ENCODE results near the gene CD1D.
"Not testable (repeated sequence)": the region's sequence is repeated elsewhere in the genome, so short reads cannot be mapped to it uniquely, and the experiment has no call there.

Gene CD1D

GRCh38 chr1:158191299-158191698, 10.6 kb downstream of the CD1D start:
- H3K27me3 ChIP-seq (ENCODE audit: control insufficient read depth, insufficient read depth, low read length, poor library complexity, severe bottlenecking), result no peaks in the 10 kb centered on the region
- H3K9me3 ChIP-seq (ENCODE audit: control insufficient read depth, low read length), result no peaks in the 10 kb centered on the region
- H3K4me3 ChIP-seq (ENCODE audit: insufficient read depth, low read depth, low read length), result no peak overlapping the region
- H3K36me3 ChIP-seq (ENCODE audit: control insufficient read depth, insufficient read depth, low read length), result no peaks in the 10 kb centered on the region
- 64 to 66% methylated on average over 6 of the region's 6 CpGs for WGBS, 2 experiments
- no peaks in the 10 kb centered on the region for H3K4me1 ChIP-seq (ENCODE audit: control insufficient read depth, insufficient read depth, low read length)
- H3K27ac ChIP-seq (ENCODE audit: insufficient read depth, low read depth, low read length, poor library complexity, severe bottlenecking), result no peak overlapping the region

DNA sequence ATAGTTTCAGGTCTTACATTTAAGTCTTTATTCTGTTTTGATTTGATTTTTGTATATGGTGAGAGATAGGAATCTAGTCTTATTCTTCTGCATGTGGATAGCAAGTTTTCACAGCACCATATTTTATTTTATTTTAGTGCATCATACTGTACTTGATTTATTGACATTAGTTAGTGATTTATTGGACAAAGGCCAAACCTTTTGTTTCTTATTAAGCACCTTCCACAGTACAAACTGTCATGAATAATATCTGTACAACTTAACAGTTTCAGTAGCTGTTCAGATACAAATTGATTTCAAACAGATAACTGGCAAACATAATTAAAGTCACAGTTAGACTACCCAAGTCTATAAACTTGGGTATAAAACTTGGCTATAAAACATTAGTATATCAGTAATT, 15.8 kb downstream of the CD1D start:
- H3K4me1 ChIP-seq (ENCODE audit: control insufficient read depth, insufficient read depth, low read length), result no peaks in the 10 kb centered on the region
- no peaks in the 10 kb centered on the region for H3K36me3 ChIP-seq (ENCODE audit: control insufficient read depth, insufficient read depth, low read length)
- no peak overlapping the region for H3K4me3 ChIP-seq (ENCODE audit: insufficient read depth, low read depth, low read length)
- H3K9me3 ChIP-seq (ENCODE audit: control insufficient read depth, low read length), result no peaks in the 10 kb centered on the region
- H3K27ac ChIP-seq (ENCODE audit: insufficient read depth, low read depth, low read length, poor library complexity, severe bottlenecking), result no peak overlapping the region
- no peaks in the 10 kb centered on the region for H3K27me3 ChIP-seq (ENCODE audit: control insufficient read depth, insufficient read depth, low read length, poor library complexity, severe bottlenecking)

DNA sequence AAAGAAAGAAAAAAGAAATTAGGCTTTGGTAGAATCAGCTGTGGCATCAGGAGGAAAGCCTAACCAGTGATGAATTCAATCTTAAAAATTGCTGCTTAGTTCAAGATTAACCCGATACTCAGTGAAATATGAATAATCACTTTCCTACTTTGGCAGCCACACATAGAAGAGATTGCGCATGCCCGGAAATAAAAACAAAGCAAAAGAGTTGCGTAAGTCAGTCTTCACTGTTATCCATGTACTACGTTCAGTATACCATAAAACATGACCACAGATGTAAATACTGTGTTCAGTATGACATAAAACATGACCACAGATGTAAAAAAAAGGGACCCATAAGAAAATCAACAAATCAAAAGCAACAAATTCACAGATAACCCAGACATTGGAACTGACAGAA, 19.2 kb downstream of the CD1D start:
- Histone ChIP-seq H3K27ac (ENCODE audit: insufficient read depth, low read depth, low read length, poor library complexity, severe bottlenecking) (no peak overlapping the region), H3K9me3 (ENCODE audit: control insufficient read depth, low read length) (no peaks in the 10 kb centered on the region), H3K36me3 (ENCODE audit: control insufficient read depth, insufficient read depth, low read length) (no peaks in the 10 kb centered on the region), H3K27me3 (ENCODE audit: control insufficient read depth, insufficient read depth, low read length, poor library complexity, severe bottlenecking) (no peaks in the 10 kb centered on the region), H3K4me1 (ENCODE audit: control insufficient read depth, insufficient read depth, low read length) (peaks cover 3% of the 10 kb centered on the region), H3K4me3 (ENCODE audit: insufficient read depth, low read depth, low read length) (no peak overlapping the region)
- WGBS, 2 experiments, result 86 to 90% methylated on average over 5 of the region's 5 CpGs

- no peaks in the 10 kb centered on the region for H3K36me3 ChIP-seq (ENCODE audit: control insufficient read depth, insufficient read depth, low read length)
- H3K27me3 ChIP-seq (ENCODE audit: control insufficient read depth, insufficient read depth, low read length, poor library complexity, severe bottlenecking), result no peaks in the 10 kb centered on the region
- H3K4me3 ChIP-seq (ENCODE audit: insufficient read depth, low read depth, low read length), result no peak overlapping the region
- H3K27ac ChIP-seq (ENCODE audit: insufficient read depth, low read depth, low read length, poor library complexity, severe bottlenecking), result no peak overlapping the region
- no peaks in the 10 kb centered on the region for H3K9me3 ChIP-seq (ENCODE audit: control insufficient read depth, low read length)
- 71% methylated on average over 1 of the region's 1 CpG; no CpG with 5 or more reads in 1 of the 2 experiments for WGBS, 2 experiments
- H3K4me1 ChIP-seq (ENCODE audit: control insufficient read depth, insufficient read depth, low read length), result peaks cover 3% of the 10 kb centered on the region
These were observed 19.8 kb downstream of the CD1D start for GRCh38 chr1:158200527-158200926.

- WGBS, 2 experiments, result 23 to 35% methylated on average over 7 of the region's 7 CpGs
- H3K4me1 ChIP-seq (ENCODE audit: control insufficient read depth, insufficient read depth, low read length), result peaks cover 3% of the 10 kb centered on the region
These were observed 23.2 kb downstream of the CD1D start for GRCh38 chr1:158203693-158204457.

GRCh38 chr1:158204458-158204827, 23.7 kb downstream of the CD1D start:
- 93 to 94% methylated on average over 5 of the region's 5 CpGs for WGBS, 2 experiments
- Histone ChIP-seq H3K27ac (ENCODE audit: insufficient read depth, low read depth, low read length, poor library complexity, severe bottlenecking) (no peak overlapping the region), H3K27me3 (ENCODE audit: control insufficient read depth, insufficient read depth, low read length, poor library complexity, severe bottlenecking) (no peaks in the 10 kb centered on the region), H3K36me3 (ENCODE audit: control insufficient read depth, insufficient read depth, low read length) (no peaks in the 10 kb centered on the region), H3K4me1 (ENCODE audit: control insufficient read depth, insufficient read depth, low read length) (peaks cover 3% of the 10 kb centered on the region), H3K9me3 (ENCODE audit: control insufficient read depth, low read length) (no peaks in the 10 kb centered on the region), H3K4me3 (ENCODE audit: insufficient read depth, low read depth, low read length) (no peak overlapping the region)

More at GRCh38 chr1:158203693-158204457, 23.2 kb downstream of the CD1D start:
- Histone ChIP-seq H3K27me3 (ENCODE audit: control insufficient read depth, insufficient read depth, low read length, poor library complexity, severe bottlenecking) (no peaks in the 10 kb centered on the region), H3K4me3 (ENCODE audit: insufficient read depth, low read depth, low read length) (no peak overlapping the region), H3K36me3 (ENCODE audit: control insufficient read depth, insufficient read depth, low read length) (no peaks in the 10 kb centered on the region), H3K27ac (ENCODE audit: insufficient read depth, low read depth, low read length, poor library complexity, severe bottlenecking) (no peak overlapping the region), H3K9me3 (ENCODE audit: control insufficient read depth, low read length) (no peaks in the 10 kb centered on the region)

- H3K27me3 ChIP-seq (ENCODE audit: control insufficient read depth, insufficient read depth, low read length, poor library complexity, severe bottlenecking), result no peaks in the 10 kb centered on the region
- H3K4me3 ChIP-seq (ENCODE audit: insufficient read depth, low read depth, low read length), result no peak overlapping the region
- H3K9me3 ChIP-seq (ENCODE audit: control insufficient read depth, low read length), result no peaks in the 10 kb centered on the region
- WGBS, 2 experiments, result 37 to 47% methylated on average over 1 of the region's 1 CpG
- H3K4me1 ChIP-seq (ENCODE audit: control insufficient read depth, insufficient read depth, low read length), result peaks cover under 1% of the 10 kb centered on the region
- H3K27ac ChIP-seq (ENCODE audit: insufficient read depth, low read depth, low read length, poor library complexity, severe bottlenecking), result no peak overlapping the region
- no peaks in the 10 kb centered on the region for H3K36me3 ChIP-seq (ENCODE audit: control insufficient read depth, insufficient read depth, low read length)
These were observed 28.0 kb downstream of the CD1D start for GRCh38 chr1:158208586-158209116.

GRCh38 chr1:158212320-158212719, 31.6 kb downstream of the CD1D start:
- WGBS, 2 experiments, result 82 to 83% methylated on average over 10 of the region's 10 CpGs
- Histone ChIP-seq H3K27ac (ENCODE audit: insufficient read depth, low read depth, low read length, poor library complexity, severe bottlenecking) (no peak overlapping the region), H3K4me1 (ENCODE audit: control insufficient read depth, insufficient read depth, low read length) (no peaks in the 10 kb centered on the region), H3K4me3 (ENCODE audit: insufficient read depth, low read depth, low read length) (no peak overlapping the region), H3K27me3 (ENCODE audit: control insufficient read depth, insufficient read depth, low read length, poor library complexity, severe bottlenecking) (no peaks in the 10 kb centered on the region), H3K36me3 (ENCODE audit: control insufficient read depth, insufficient read depth, low read length) (no peaks in the 10 kb centered on the region), H3K9me3 (ENCODE audit: control insufficient read depth, low read length) (no peaks in the 10 kb centered on the region)

GRCh38 chr1:158223445-158223844, 42.8 kb downstream of the CD1D start:
- not testable (repeated sequence) for H3K4me1 ChIP-seq (ENCODE audit: control insufficient read depth, insufficient read depth, low read length); H3K27ac ChIP-seq (ENCODE audit: insufficient read depth, low read depth, low read length, poor library complexity, severe bottlenecking); H3K27me3 ChIP-seq (ENCODE audit: control insufficient read depth, insufficient read depth, low read length, poor library complexity, severe bottlenecking); H3K36me3 ChIP-seq (ENCODE audit: control insufficient read depth, insufficient read depth, low read length); H3K4me3 ChIP-seq (ENCODE audit: insufficient read depth, low read depth, low read length); H3K9me3 ChIP-seq (ENCODE audit: control insufficient read depth, low read length)

DNA sequence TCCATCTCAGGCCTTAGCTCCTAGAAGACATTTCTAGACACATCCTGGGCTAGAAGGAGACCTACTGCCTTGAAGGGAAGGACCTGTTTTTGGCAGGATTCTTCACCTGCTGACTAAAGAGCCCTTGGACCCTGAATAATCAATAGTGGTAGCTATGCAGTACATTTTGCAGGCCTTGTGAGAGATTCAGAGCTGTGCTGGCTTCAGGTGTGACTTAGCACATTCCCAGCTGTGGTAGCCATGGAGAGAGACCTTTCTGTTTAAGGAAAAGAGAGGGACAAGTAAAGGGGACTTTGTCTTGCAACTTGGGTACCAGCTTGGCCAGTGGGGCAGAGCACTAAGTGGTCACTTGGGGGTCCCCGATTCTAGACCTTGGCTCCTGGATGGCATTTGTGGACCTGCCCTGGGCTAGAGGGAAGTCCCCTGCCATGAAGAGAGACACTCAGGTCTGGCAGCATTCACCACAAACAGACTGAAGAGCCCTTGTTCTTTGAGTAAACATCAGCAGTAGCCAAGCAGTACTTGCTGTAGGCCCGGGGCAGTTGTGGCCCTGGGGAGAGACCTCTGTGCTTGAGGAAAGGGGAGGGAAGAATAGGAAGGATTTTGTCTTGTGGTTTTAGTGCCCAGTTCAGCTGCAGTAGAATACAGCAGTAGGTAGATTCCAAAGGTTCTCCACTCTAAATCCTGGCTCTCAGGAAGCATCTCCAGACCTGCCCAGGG, 47.4 kb downstream of the CD1D start:
- no peak overlapping the region for H3K4me3 ChIP-seq (ENCODE audit: insufficient read depth, low read depth, low read length)
- no peak overlapping the region for H3K27ac ChIP-seq (ENCODE audit: insufficient read depth, low read depth, low read length, poor library complexity, severe bottlenecking)
- no peaks in the 10 kb centered on the region for H3K9me3 ChIP-seq (ENCODE audit: control insufficient read depth, low read length)
- H3K36me3 ChIP-seq (ENCODE audit: control insufficient read depth, insufficient read depth, low read length), result no peaks in the 10 kb centered on the region
- 89 to 94% methylated on average over 2 of the region's 2 CpGs for WGBS, 2 experiments
- no peaks in the 10 kb centered on the region for H3K4me1 ChIP-seq (ENCODE audit: control insufficient read depth, insufficient read depth, low read length)
- H3K27me3 ChIP-seq (ENCODE audit: control insufficient read depth, insufficient read depth, low read length, poor library complexity, severe bottlenecking), result no peaks in the 10 kb centered on the region
